ENCODE results near the gene TMEM165.

- TF ChIP-seq RFX5 (IDR thresholded peaks at IDR 0.05; ENCODE audit: low read depth, low read length) (no peak), RCOR1 (IDR thresholded peaks at IDR 0.05; ENCODE audit: insufficient replicate concordance, low read length) (no peak), CHD1 (IDR thresholded peaks at IDR 0.05; ENCODE audit: low read depth, low read length) (no peak), BHLHE40 (IDR thresholded peaks at IDR 0.05; ENCODE audit: low read depth, low read length) (no peak), POLR2A (IDR thresholded peaks at IDR 0.05; ENCODE audit: low read depth, low read length) (no peak), FOS (IDR thresholded peaks at IDR 0.05; ENCODE audit: low read depth, low read length) (no peak), MXI1 (IDR thresholded peaks at IDR 0.05; ENCODE audit: borderline replicate concordance, low read depth, low read length) (no peak)
- TF ChIP-seq, protein P1, sequence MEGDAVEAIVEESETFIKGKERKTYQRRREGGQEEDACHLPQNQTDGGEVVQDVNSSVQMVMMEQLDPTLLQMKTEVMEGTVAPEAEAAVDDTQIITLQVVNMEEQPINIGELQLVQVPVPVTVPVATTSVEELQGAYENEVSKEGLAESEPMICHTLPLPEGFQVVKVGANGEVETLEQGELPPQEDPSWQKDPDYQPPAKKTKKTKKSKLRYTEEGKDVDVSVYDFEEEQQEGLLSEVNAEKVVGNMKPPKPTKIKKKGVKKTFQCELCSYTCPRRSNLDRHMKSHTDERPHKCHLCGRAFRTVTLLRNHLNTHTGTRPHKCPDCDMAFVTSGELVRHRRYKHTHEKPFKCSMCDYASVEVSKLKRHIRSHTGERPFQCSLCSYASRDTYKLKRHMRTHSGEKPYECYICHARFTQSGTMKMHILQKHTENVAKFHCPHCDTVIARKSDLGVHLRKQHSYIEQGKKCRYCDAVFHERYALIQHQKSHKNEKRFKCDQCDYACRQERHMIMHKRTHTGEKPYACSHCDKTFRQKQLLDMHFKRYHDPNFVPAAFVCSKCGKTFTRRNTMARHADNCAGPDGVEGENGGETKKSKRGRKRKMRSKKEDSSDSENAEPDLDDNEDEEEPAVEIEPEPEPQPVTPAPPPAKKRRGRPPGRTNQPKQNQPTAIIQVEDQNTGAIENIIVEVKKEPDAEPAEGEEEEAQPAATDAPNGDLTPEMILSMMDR (conservative IDR thresholded peaks at IDR 0.05; ENCODE audit: low read depth, low read length), result no peak
Measured at GRCh38 chr4:55393461-55394320, 2.1 kb upstream of the TMEM165 start.
